Measurements from ENCODE around the gene ADCY1. TPM values are rescaled to one million over a fixed set of nuclear protein-coding genes. Genes with fewer than 3 reads are reported as not detected.
"Not testable (repeated sequence)": the region's sequence is repeated elsewhere in the genome, so short reads cannot be mapped to it uniquely, and the experiment has no call there.

ADCY1 gene
- polyA plus RNA-seq = 1.4 TPM
- long read RNA-seq, donor 1 = 0 reads
- long read RNA-seq, donor 2 = 0 reads
- long read RNA-seq, donor 3 = 0 reads
- long read RNA-seq, donor 4 = 0 reads
- long read RNA-seq, donor 5 = 0 reads
- long read RNA-seq, donor 6 = 0 reads
- long read RNA-seq, donor 7 = 0 reads
- long read RNA-seq, donor 8 = 0 reads
- long read RNA-seq, donor 9 = 0 reads
- long read RNA-seq, donor 10 = 0 reads
- long read RNA-seq, donor 11 = 0 reads

GRCh38 chr7:45573661-45574415 lies at the start of gene ADCY1:
Gene ADCY1, plus strand, starts transcription at chr7:45574368. Its CDS starts 176 bp downstream, at chr7:45574544.
- peak within 1 kb of the TSS; percentile 30 for H3K4me3 ChIP-seq (ENCODE audit: low read length)
- no CpG with 5 or more reads among the region's 74 CpGs for WGBS (ENCODE audit: insufficient coverage, low lambda C conversion rate)
- no peak within 1 kb of the TSS for H3K27ac ChIP-seq (ENCODE audit: low read length)
- DNase-seq = peak in 1 of 2 donors; percentile 13
- H3K9me3 ChIP-seq (ENCODE audit: control insufficient read depth, low read depth, low read length) = no peaks in the 10 kb centered on the region
- H3K27me3 ChIP-seq (ENCODE audit: control insufficient read depth, insufficient read depth, low read length) = peaks cover 73% of the 10 kb centered on the region
- peaks cover 7% of the 10 kb centered on the region for H3K4me1 ChIP-seq (ENCODE audit: control insufficient read depth, insufficient read depth, low read length)
- H3K36me3 ChIP-seq (ENCODE audit: control insufficient read depth, insufficient read depth, low read length) = no peaks in the 10 kb centered on the region

DNA sequence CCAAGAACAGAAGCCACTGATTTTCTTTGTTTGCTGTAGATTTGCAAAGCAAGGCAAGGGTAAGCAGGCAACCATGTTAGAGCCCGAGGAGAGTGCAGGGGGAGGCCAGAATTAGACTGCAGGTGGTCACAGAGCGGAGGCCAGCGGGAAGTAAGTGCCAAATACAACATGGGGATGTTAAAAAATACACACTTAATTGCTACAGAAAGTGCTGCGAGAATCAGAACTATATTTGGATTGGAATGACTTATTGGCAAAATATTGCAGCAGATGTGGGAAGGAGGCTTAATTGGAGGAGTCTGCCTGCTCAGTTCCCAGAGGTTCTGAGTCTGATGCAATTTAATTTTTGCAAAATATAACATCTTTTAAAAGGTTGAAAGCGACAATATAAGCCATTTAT lies 49.7 kb upstream of the ADCY1 start:
- no peaks in the 10 kb centered on the region for H3K9me3 ChIP-seq (ENCODE audit: control insufficient read depth, low read depth, low read length)
- no peaks in the 10 kb centered on the region for H3K36me3 ChIP-seq (ENCODE audit: control insufficient read depth, insufficient read depth, low read length)
- no peaks in the 10 kb centered on the region for H3K4me1 ChIP-seq (ENCODE audit: control insufficient read depth, insufficient read depth, low read length)
- H3K4me3 ChIP-seq (ENCODE audit: low read length) = no peak overlapping the region
- no peaks in the 10 kb centered on the region for H3K27me3 ChIP-seq (ENCODE audit: control insufficient read depth, insufficient read depth, low read length)
- no peak overlapping the region for H3K27ac ChIP-seq (ENCODE audit: low read length)
- WGBS (ENCODE audit: insufficient coverage, low lambda C conversion rate) = 79% methylated on average over 4 of the region's 5 CpGs
- no peak for DNase-seq

GRCh38 chr7:45525057-45525456 lies 49.1 kb upstream of the ADCY1 start:
- no peak overlapping the region for H3K27ac ChIP-seq (ENCODE audit: low read length)
- no peaks in the 10 kb centered on the region for H3K36me3 ChIP-seq (ENCODE audit: control insufficient read depth, insufficient read depth, low read length)
- H3K4me1 ChIP-seq (ENCODE audit: control insufficient read depth, insufficient read depth, low read length) = no peaks in the 10 kb centered on the region
- no peak for DNase-seq
- H3K4me3 ChIP-seq (ENCODE audit: low read length) = no peak overlapping the region
- no peaks in the 10 kb centered on the region for H3K27me3 ChIP-seq (ENCODE audit: control insufficient read depth, insufficient read depth, low read length)
- H3K9me3 ChIP-seq (ENCODE audit: control insufficient read depth, low read depth, low read length) = no peaks in the 10 kb centered on the region

DNA sequence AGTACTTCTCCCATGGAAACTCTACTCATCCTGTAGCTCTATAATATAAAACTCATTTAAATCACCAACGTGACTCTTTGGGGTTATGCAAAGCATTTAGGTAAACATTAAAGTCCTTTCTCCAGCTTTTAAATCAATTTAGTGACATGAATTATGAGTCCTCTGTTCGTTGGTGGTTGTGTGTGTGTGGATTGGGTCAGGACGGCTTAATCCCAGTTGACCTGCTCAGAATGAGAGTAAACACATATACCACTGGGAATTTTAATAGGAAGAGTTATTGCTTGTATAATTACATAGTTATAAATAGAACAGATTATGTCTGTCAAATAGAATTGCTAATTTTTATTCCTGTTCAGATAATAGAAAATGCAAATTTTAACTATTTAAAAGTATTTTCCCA lies 30.7 kb upstream of the ADCY1 start:
- Histone ChIP-seq H3K27ac (ENCODE audit: low read length) (no peak overlapping the region), H3K4me1 (ENCODE audit: control insufficient read depth, insufficient read depth, low read length) (no peaks in the 10 kb centered on the region), H3K36me3 (ENCODE audit: control insufficient read depth, insufficient read depth, low read length) (no peaks in the 10 kb centered on the region), H3K9me3 (ENCODE audit: control insufficient read depth, low read depth, low read length) (peaks cover 6% of the 10 kb centered on the region), H3K27me3 (ENCODE audit: control insufficient read depth, insufficient read depth, low read length) (no peaks in the 10 kb centered on the region), H3K4me3 (ENCODE audit: low read length) (no peak overlapping the region)
- WGBS (ENCODE audit: insufficient coverage, low lambda C conversion rate) = no CpG with 5 or more reads among the region's 3 CpGs
- DNase-seq = no peak

GRCh38 chr7:45545105-45545710 lies 29.0 kb upstream of the ADCY1 start:
- WGBS (ENCODE audit: insufficient coverage, low lambda C conversion rate) = no CpG with 5 or more reads among the region's 3 CpGs
- not testable (repeated sequence) for H3K36me3 ChIP-seq (ENCODE audit: control insufficient read depth, insufficient read depth, low read length); DNase-seq; H3K27ac ChIP-seq (ENCODE audit: low read length); H3K27me3 ChIP-seq (ENCODE audit: control insufficient read depth, insufficient read depth, low read length); H3K9me3 ChIP-seq (ENCODE audit: control insufficient read depth, low read depth, low read length); H3K4me1 ChIP-seq (ENCODE audit: control insufficient read depth, insufficient read depth, low read length); H3K4me3 ChIP-seq (ENCODE audit: low read length)

- H3K4me3 ChIP-seq (ENCODE audit: low read length); DNase-seq: not testable (repeated sequence)
- no CpG with 5 or more reads among the region's 2 CpGs for WGBS (ENCODE audit: insufficient coverage, low lambda C conversion rate)
These were observed 25.3 kb upstream of the ADCY1 start for GRCh38 chr7:45548917-45549316.

GRCh38 chr7:45563401-45563800 lies 10.8 kb upstream of the ADCY1 start:
- H3K36me3 ChIP-seq (ENCODE audit: control insufficient read depth, insufficient read depth, low read length) = no peaks in the 10 kb centered on the region
- no peak overlapping the region for H3K27ac ChIP-seq (ENCODE audit: low read length)
- peaks cover 4% of the 10 kb centered on the region for H3K27me3 ChIP-seq (ENCODE audit: control insufficient read depth, insufficient read depth, low read length)
- H3K4me3 ChIP-seq (ENCODE audit: low read length) = no peak overlapping the region
- WGBS (ENCODE audit: insufficient coverage, low lambda C conversion rate) = no CpG with 5 or more reads among the region's 2 CpGs
- H3K4me1 ChIP-seq (ENCODE audit: control insufficient read depth, insufficient read depth, low read length) = no peaks in the 10 kb centered on the region
- no peaks in the 10 kb centered on the region for H3K9me3 ChIP-seq (ENCODE audit: control insufficient read depth, low read depth, low read length)
- DNase-seq = no peak

More at GRCh38 chr7:45548917-45549316, 25.3 kb upstream of the ADCY1 start:
- not testable (repeated sequence) for H3K27me3 ChIP-seq (ENCODE audit: control insufficient read depth, insufficient read depth, low read length); H3K27ac ChIP-seq (ENCODE audit: low read length); H3K4me1 ChIP-seq (ENCODE audit: control insufficient read depth, insufficient read depth, low read length); H3K9me3 ChIP-seq (ENCODE audit: control insufficient read depth, low read depth, low read length); H3K36me3 ChIP-seq (ENCODE audit: control insufficient read depth, insufficient read depth, low read length)

DNA sequence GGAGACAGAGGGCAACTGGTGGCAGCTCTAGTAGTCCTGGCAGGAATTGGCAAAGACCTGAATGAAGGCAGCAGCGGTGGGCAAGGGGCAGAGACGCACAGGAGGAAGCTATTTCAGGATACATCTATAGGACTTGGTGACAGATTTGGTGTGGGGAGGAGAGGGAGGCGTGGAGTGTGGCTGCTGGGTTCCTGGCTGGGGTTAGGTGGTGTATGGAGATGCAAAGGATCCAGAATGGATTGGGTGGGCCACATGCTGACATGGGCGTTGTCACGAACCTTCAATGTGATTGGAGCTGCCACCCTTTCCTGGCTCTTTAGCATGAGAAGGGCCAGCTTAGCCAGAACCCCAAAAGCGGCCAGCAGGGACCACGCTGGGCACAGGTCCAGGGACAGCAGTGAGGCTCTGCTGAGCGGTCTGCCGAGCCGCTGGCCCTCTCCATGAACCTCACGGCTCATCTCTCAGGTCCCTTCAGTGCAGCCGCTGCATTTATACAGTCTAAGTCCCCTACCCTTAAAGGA lies 10.2 kb upstream of the ADCY1 start:
- no peaks in the 10 kb centered on the region for H3K36me3 ChIP-seq (ENCODE audit: control insufficient read depth, insufficient read depth, low read length)
- no peak overlapping the region for H3K27ac ChIP-seq (ENCODE audit: low read length)
- no peak for DNase-seq
- no peaks in the 10 kb centered on the region for H3K9me3 ChIP-seq (ENCODE audit: control insufficient read depth, low read depth, low read length)
- no peaks in the 10 kb centered on the region for H3K4me1 ChIP-seq (ENCODE audit: control insufficient read depth, insufficient read depth, low read length)
- WGBS (ENCODE audit: insufficient coverage, low lambda C conversion rate) = no CpG with 5 or more reads among the region's 12 CpGs
- H3K27me3 ChIP-seq (ENCODE audit: control insufficient read depth, insufficient read depth, low read length) = peaks cover 8% of the 10 kb centered on the region
- H3K4me3 ChIP-seq (ENCODE audit: low read length) = no peak overlapping the region

DNA sequence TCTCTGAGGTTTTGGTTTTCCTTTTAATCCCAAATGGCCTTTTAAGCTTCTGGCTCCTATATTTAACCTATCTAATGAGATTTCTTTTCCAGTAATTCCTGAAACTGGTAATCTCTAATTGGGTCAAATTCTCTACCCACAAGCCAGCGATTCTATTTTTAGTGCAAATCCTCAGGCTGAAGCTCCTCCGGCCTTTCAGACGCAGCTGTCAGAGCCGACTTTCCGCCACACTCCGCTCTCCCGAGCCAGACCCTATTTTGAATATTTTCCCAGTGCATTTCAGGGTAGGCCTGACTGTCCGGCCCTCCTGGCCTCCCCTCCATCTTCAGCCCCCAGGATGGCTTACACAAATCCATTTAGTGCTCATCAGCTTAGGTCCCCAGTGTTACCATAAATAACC lies 9.7 kb upstream of the ADCY1 start:
- H3K9me3 ChIP-seq (ENCODE audit: control insufficient read depth, low read depth, low read length) = no peaks in the 10 kb centered on the region
- WGBS (ENCODE audit: insufficient coverage, low lambda C conversion rate) = 75% methylated on average over 1 of the region's 8 CpGs
- DNase-seq = no peak

DNA sequence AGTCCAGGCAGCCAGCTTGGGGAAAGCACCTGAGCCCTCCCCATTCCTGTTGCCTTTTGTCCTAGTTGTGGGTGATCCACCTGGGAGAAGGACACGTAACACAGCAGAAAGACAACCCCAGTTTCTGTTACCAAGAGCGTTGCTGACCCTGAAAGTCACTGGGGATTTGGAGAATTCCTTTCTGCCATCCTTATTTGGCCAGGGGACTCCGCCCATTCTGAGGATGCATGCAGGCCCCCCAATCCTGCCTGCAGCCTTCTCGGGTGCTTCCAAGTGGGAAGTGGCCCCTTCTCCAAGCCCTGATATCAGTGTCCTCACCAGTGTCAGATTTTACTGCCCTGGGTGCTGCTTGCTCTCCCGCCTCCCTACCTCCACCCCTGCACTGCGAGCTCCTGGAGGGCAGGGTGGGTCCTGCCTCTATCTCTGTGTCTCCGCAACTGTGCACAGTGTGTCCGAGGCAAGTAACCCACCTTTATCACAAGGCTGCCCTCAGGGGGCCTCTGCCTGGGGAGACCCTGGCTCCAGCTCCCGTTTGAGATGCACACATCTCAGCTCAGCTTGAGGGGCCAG lies 9.2 kb upstream of the ADCY1 start:
- no peak overlapping the region for H3K27ac ChIP-seq (ENCODE audit: low read length)
- H3K4me3 ChIP-seq (ENCODE audit: low read length) = no peak overlapping the region
- DNase-seq = no peak
- H3K27me3 ChIP-seq (ENCODE audit: control insufficient read depth, insufficient read depth, low read length) = peaks cover 11% of the 10 kb centered on the region
- no peaks in the 10 kb centered on the region for H3K9me3 ChIP-seq (ENCODE audit: control insufficient read depth, low read depth, low read length)
- no peaks in the 10 kb centered on the region for H3K4me1 ChIP-seq (ENCODE audit: control insufficient read depth, insufficient read depth, low read length)
- WGBS (ENCODE audit: insufficient coverage, low lambda C conversion rate) = no CpG with 5 or more reads among the region's 9 CpGs
- no peaks in the 10 kb centered on the region for H3K36me3 ChIP-seq (ENCODE audit: control insufficient read depth, insufficient read depth, low read length)

More for the DNA sequence above, 9.7 kb upstream of the ADCY1 start:
- Histone ChIP-seq H3K36me3 (ENCODE audit: control insufficient read depth, insufficient read depth, low read length) (no peaks in the 10 kb centered on the region), H3K27me3 (ENCODE audit: control insufficient read depth, insufficient read depth, low read length) (peaks cover 8% of the 10 kb centered on the region), H3K4me3 (ENCODE audit: low read length) (no peak overlapping the region), H3K27ac (ENCODE audit: low read length) (no peak overlapping the region), H3K4me1 (ENCODE audit: control insufficient read depth, insufficient read depth, low read length) (no peaks in the 10 kb centered on the region)
